ENCODE results near the gene DCAF5. TPM values are rescaled to one million over a fixed set of nuclear protein-coding genes. Genes with fewer than 3 reads are reported as not detected.
A peak's percentile ranks its signal among the peaks of the same experiment; 100 is the strongest.

The DCAF5 gene
- total RNA-seq, 2 donors from 2014 or later: 51.3 to 52.0 TPM

DNA sequence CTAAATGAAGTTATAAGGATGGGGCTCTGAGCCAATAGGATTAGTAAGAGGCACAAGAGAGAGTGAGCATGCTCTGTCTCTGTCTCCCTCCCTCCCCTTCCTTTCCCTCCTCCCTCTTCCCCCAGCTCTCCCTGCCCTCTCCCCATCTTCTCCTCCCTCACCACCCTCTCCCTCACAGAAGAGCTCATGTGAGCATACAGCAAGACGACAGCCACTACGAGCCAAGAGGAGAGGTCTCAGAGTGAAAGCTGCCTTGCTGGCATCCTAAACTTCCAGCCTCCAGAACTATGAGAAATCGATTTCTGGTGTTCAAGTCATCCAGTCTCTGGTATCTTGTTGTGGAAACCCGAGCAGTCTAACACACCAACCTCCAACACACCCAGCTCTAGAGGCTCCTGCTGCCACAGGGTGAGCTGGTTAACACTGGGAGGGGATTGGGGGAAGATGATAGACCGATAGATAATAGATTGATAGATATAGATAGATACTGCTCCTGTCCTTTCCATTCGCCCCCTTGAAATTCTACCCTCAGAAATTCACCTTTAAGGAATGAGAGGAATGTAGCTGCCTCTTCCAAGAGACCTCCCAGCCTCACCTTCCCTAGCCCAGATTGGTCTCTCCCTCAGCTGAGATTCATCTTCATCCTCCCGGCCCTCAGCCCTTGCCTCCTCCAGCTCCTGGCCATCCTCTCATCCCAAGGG is 148.0 kb downstream of the DCAF5 start:
- DNase-seq (ENCODE audit: low spot score) (no peak), ATAC-seq (no peak)
- no peaks in the 10 kb centered on the region for H3K9me3 Mint-ChIP-seq
- no peak overlapping the region for H3K4me3 Mint-ChIP-seq
- H3K4me1 Mint-ChIP-seq (ENCODE audit: low read depth in 2 of 2): peaks cover 0 to 3% of the 10 kb centered on the region in 2 donors
- H3K27me3 Mint-ChIP-seq: peaks cover 4 to 22% of the 10 kb centered on the region in 2 donors
- no peaks in the 10 kb centered on the region for H3K36me3 Mint-ChIP-seq
- no peak overlapping the region for H3K27ac Mint-ChIP-seq

- Mint-ChIP-seq H3K27ac (no peak overlapping the region), H3K9me3 (no peaks in the 10 kb centered on the region), H3K27me3 (peaks cover 4 to 22% of the 10 kb centered on the region in 2 donors), H3K36me3 (no peaks in the 10 kb centered on the region), H3K4me1 (ENCODE audit: low read depth in 2 of 2) (peaks cover 0 to 3% of the 10 kb centered on the region in 2 donors), H3K4me3 (no peak overlapping the region)
- DNase-seq (ENCODE audit: low spot score): no peak
- ATAC-seq: no peak
These were observed 149.3 kb downstream of the DCAF5 start for GRCh38 chr14:69003626-69004025.

DNA sequence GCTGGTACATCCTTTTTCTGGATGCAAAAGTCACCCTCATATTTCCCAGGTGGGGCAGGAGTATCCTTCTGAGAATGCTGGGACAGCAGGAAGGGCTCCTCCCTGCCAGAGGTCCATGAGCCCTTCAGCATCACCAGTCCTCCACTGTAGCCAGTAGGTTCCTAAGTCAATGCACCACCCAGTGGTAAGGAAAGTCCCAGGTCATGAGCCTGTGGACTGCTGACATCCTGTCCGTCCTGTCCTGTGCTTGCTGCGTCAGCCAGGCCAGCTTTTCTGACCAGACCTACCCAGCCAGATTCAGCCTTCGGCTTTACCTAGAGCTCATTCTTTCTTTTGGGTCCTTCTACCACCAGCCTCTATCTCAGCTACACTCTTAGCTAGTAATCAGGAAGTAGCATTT is 150.8 kb downstream of the DCAF5 start:
- H3K27me3 Mint-ChIP-seq: peaks cover 7 to 22% of the 10 kb centered on the region in 2 donors
- H3K4me3 Mint-ChIP-seq: no peak overlapping the region
- H3K27ac Mint-ChIP-seq: no peak overlapping the region
- ATAC-seq (peak in 1 of 2 donors; percentile 49), DNase-seq (ENCODE audit: low spot score) (no peak)
- H3K36me3 Mint-ChIP-seq: no peaks in the 10 kb centered on the region
- H3K9me3 Mint-ChIP-seq: no peaks in the 10 kb centered on the region
- H3K4me1 Mint-ChIP-seq (ENCODE audit: low read depth in 2 of 2): peaks cover 0 to 3% of the 10 kb centered on the region in 2 donors

- peaks cover 0 to 3% of the 10 kb centered on the region in 2 donors for H3K4me1 Mint-ChIP-seq (ENCODE audit: low read depth in 2 of 2)
- no peak overlapping the region for H3K27ac Mint-ChIP-seq
- H3K27me3 Mint-ChIP-seq: peaks cover 7 to 22% of the 10 kb centered on the region in 2 donors
- no peak for DNase-seq (ENCODE audit: low spot score)
- no peak for ATAC-seq
- no peaks in the 10 kb centered on the region for H3K36me3 Mint-ChIP-seq
- H3K4me3 Mint-ChIP-seq: no peak overlapping the region
- H3K9me3 Mint-ChIP-seq: no peaks in the 10 kb centered on the region
These were observed 151.5 kb downstream of the DCAF5 start for GRCh38 chr14:69001375-69001774.

Other genes starting within 250 kb of the DCAF5 start
- gene ACTN1, start 173.8 kb downstream of the DCAF5 start, total RNA-seq: 100 to 1,000 TPM in 1 of 2 donors, 10 to 100 TPM in 1; 40.1 to 124 TPM
- 10 to 100 TPM in 1 of 2 donors, 1 to 10 TPM in 1; 8.7 to 10.4 TPM for gene EXD2, start 38.4 kb upstream of the DCAF5 start, total RNA-seq
- gene GALNT16, start 107.0 kb upstream of the DCAF5 start, total RNA-seq: under 1 TPM in 1 of 2 donors, not detected in 1; 0.05 TPM
- 100 to 1,000 TPM; 227 to 233 TPM for gene ERH, start 245.2 kb upstream of the DCAF5 start, total RNA-seq
- gene SLC39A9, start 245.6 kb upstream of the DCAF5 start, total RNA-seq: 10 to 100 TPM; 59.5 to 62.2 TPM

Measured in natural killer cell treated with Interleukin-12 subunit alpha and Interleukin-12 subunit beta and Interleukin-15 and Interleukin-18, amount 100 ng/mL, for 72 hours (primary cell).